GM12891 (cell line): Measurements from ENCODE around the gene SIGLEC1.

ENCODE experiments used
- DNase-seq: peaks from one replicate; pipeline ENCODE4 v3.0.0; 2011; ENCODE audit warnings: low spot score; ENCODE audit not compliant: insufficient read length
- FAIRE-seq: peaks from 2 replicates; lab custom pipeline; 2011; peaks lifted over from hg19 to GRCh38; lab: Jason Lieb, UNC
- PAX5 ChIP-seq: IDR thresholded peaks from 2 replicates; pipeline ENCODE4 v1.6.1; 2011; ENCODE audit warnings: low read length, moderate library complexity, mild to moderate bottlenecking; ENCODE audit not compliant: insufficient read depth, severe bottlenecking
- POLR2A ChIP-seq: IDR thresholded peaks from 2 replicates; pipeline ENCODE4 v1.6.1; 2011; ENCODE audit warnings: low read depth, low read length, control low read depth
- POLR2AphosphoS5 ChIP-seq: IDR thresholded peaks from 2 replicates; pipeline ENCODE4 v1.6.1; 2011; ENCODE audit warnings: low read depth, low read length, control low read depth
- POU2F2 ChIP-seq: IDR thresholded peaks from 2 replicates; pipeline ENCODE4 v1.6.1; 2011; ENCODE audit warnings: low read depth, mild to moderate bottlenecking, control low read depth, low read length, moderate library complexity
- SPI1 ChIP-seq: IDR thresholded peaks from 2 replicates; pipeline ENCODE4 v1.6.1; 2011; ENCODE audit warnings: low read depth, low read length, control low read depth
- TAF1 ChIP-seq: IDR thresholded peaks from 2 replicates; pipeline ENCODE4 v1.6.1; 2011; ENCODE audit warnings: low read depth, low read length, control low read depth

Gene SIGLEC1

DNA sequence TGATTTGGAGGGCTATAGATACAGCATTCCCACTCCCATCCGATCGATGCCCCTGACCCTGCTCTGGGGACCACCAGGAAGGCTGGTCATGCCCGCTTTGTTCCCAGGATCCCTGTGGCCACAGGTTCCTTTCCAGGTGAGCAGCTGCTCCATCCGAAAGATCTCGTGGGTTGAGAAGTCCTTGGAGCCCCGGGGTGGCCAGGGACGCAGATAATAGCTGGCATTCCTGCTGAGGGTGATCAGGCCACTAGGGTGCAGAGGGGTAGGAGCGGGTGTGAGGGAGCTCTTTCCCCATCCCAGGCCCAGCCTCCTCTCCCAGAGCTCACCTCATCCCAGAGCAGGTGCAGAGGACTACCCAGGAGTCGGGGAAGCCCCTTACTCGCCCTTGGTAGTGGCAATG is 38.0 kb downstream of the SIGLEC1 start:
- no peak for FAIRE-seq
- DNase-seq = no peak
- TF ChIP-seq POU2F2 = no peak
- TF ChIP-seq POLR2AphosphoS5 = no peak
- no peak for TF ChIP-seq POLR2A
- no peak for TF ChIP-seq TAF1
- TF ChIP-seq PAX5 = no peak
- TF ChIP-seq SPI1 = no peak

DNA sequence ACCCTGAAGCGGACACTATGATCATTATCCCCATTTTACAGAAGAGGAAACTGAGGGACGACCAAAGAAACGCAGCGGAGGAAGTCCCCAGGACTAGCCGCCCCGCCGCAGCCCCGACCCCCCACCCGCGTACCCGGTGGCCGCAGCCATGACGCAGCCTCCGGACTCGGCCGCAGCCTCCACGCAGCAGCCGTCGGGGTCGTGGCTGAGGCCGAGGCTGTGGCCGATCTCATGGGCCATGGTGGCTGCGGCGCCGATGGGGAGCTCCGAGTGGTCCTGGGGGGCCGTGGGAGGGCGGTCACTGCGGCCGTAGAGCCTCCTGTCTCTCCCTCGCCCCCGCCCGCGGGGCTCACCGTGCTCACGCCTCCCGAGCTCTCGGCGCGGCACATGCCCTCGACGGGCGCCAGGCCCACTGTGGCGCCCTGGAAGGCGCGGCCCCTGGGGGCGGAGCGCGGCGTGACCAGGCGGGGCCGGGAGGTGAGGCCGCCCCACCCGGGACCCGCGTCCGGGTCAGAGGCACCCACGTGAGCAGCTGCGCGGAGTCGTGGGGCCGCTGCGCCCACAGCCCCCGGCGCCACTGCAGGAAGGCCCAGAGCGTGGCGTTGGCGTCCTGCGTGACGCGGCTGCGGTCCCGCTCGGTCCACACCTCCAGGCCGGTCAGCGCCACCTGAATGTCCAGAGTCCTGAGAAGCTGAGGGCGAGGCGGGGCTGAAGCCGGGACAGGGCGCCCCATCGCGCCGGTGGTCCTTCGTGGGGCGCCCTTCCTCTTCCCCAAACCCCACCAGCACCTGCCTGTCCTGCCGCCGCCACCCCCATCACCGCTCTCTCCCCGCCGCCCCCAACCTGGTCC is 39.0 kb downstream of the SIGLEC1 start:
- FAIRE-seq (no peak), DNase-seq (no peak)
- TF ChIP-seq POU2F2 = no peak
- TF ChIP-seq SPI1 = no peak
- no peak for TF ChIP-seq TAF1
- no peak for TF ChIP-seq PAX5
- no peak for TF ChIP-seq POLR2A
- no peak for TF ChIP-seq POLR2AphosphoS5

DNA sequence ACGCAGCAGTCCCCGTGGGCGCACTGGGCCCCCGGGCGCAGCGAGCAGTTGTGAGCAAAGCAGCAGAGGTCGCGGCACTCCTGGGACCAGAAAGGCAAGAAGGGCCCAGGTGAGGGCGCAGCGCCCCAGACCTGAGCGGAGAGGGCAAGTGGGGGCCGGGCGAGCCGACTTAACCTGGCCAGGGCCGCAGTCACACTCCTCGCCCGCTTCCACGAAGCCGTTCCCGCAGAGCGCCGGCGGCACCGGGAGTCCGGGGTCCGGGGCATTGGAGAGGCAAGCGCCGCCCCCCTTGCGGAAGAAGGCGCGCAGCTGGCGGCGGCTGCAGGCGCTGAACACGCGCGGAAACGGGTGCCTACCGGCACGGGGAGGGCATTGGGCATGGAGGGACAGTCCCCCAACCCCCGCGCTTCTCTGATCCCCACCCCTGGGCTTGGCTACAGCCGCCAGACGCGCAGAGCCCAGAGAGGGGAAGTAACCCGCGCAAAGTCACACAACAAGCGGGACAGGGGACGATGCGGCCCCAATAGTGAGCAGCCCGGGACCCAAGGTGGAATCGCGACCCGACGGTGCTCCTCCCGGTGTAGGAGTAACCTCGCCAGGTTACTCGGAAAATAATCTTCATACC is 39.7 kb downstream of the SIGLEC1 start:
- DNase-seq = no peak
- no peak for FAIRE-seq
- no peak for TF ChIP-seq TAF1
- no peak for TF ChIP-seq POU2F2

DNA sequence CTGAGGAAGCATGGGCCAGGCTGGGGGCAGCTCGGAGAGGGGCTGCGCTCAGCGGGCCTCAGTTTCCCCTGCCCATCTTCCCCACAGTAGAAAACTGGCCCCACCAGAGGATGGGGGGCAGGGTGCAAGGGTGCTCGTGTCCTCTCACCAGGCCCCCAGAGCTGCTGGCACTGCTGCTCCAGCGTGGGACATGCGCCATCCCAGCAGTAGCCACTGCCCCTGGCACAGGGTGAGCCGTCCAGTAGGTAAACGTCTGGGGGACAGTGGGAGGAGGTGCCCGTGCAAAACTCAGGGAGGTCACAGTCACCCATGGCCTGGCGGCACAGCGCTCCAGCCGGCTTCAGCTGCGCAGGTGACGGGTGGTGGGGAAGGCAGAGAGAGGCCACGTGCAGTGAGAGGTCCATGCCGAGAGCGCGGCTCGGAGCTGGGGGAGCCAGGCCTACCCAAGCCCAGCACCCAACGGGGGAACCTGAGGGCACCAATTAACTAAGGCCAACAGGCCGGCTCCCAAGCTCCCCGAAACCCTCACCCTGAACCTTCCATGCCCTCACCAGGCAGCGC is 40.3 kb downstream of the SIGLEC1 start:
- DNase-seq = no peak
- TF ChIP-seq PAX5 = no peak
- TF ChIP-seq TAF1 = no peak
- no peak for TF ChIP-seq POU2F2
- TF ChIP-seq POLR2AphosphoS5 = no peak
- TF ChIP-seq SPI1 = no peak
- TF ChIP-seq POLR2A = no peak
- no peak for FAIRE-seq

DNA sequence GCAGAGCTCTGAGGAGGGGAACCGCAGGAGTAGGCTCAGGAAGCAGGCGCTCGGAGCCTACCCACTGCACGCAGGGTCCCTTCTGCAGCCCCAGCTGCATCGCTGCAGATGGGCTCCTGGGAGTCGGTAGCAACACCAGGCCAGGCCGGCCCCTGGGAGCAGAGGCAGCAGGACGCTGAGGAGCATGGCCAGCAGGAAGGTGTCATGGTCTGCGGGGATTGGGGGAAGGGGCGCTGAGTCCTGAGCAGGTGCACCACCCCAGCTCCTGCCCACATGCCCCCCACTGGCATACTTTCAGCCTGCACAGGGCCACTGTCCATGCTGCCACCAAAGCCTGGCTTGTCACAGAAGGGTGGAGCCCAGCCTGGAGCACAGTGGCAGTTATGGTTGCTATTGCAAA is 41.5 kb downstream of the SIGLEC1 start:
- DNase-seq = no peak
- no peak for FAIRE-seq
- no peak for TF ChIP-seq POU2F2
- TF ChIP-seq PAX5 = no peak
- TF ChIP-seq TAF1 = no peak
- no peak for TF ChIP-seq POLR2AphosphoS5
- no peak for TF ChIP-seq SPI1
- no peak for TF ChIP-seq POLR2A

DNA sequence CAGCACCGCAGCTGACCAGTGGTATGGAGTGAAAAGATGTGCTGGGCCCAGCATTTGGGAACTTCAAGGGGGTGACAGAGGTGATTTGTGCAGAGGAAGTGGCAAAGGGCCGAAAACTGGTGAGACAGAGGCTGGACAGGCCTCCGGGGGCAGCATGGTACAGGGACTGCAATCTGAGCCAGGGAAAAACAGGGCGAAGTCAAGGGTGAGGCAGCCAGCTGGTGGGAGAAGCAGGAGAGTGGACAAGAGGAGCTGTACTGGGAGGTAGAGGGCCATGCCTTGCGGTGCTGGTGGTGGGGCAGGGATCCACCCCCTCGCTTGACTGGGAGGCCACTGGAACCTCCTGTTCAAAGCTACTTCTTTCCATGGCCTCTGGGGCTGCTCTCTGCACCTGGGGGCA is 41.9 kb downstream of the SIGLEC1 start:
- no peak for DNase-seq
- TF ChIP-seq SPI1 = no peak
- no peak for TF ChIP-seq TAF1
- TF ChIP-seq POU2F2 = no peak
- TF ChIP-seq POLR2A = no peak
- no peak for TF ChIP-seq PAX5
- TF ChIP-seq POLR2AphosphoS5 = no peak
- FAIRE-seq = no peak

DNA sequence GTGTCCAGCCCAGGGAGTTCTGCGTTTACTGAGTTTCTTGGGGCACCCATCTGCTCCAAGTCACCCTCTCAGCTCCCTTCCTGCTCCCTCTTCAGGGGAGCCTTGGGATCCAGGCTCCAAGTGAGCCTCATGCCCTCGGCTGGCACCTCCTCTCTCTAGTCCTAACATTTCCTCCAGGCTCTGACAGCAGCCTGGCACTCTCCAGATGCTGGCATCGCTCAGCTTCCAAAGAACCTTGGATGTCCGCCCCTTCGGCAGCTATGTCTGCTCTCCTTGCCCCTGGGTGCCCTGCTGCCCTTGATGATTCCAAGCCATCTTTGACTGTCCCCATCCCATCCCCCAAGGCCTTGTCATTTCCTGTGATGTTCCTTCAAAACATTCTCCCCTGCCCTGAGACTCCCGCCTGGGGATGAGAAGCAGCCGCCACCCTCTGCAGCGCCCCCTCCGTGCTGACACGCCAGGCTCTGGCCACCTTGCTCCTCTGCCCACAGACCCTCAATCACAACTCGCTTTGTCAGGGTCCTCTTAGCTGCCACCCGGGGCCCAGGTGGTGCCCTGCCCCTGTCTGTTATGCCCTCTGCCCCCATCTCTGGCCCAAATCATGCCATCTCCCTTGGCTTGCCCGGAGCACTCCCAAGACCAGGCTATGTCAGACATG is 42.6 kb downstream of the SIGLEC1 start:
- no peak for DNase-seq
- FAIRE-seq = no peak
- TF ChIP-seq TAF1 (no peak), SPI1 (no peak), POLR2AphosphoS5 (no peak), POLR2A (no peak), PAX5 (no peak), POU2F2 (no peak)

DNA sequence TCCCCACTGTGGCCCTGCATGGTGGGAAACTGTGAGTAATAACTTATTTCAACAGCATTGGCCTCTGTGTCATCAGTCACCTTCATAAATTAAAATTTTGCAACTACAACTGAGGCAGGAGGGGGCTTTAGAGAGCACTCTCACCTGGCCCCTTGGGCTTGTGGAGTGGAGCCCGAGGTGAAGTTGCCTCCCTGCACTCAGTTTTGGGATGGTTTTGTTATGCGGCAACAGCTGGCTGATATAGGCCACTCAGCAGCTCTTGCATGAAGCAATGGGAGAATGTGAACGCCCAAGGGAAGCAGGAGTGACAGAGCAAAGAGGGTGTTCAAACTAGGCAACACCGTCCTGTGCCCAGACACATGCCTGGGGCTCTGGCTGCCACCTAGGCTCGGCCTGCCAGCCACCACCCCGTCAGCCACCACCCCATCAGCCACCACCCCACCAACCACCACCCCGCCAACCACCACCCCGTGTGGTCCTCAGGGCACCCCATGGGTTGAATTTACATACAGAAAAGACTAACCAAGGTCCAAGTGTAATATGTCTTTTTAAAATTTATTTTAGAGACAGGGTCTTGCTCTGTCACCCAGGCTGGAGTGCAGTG is 44.9 kb downstream of the SIGLEC1 start:
- FAIRE-seq (no peak), DNase-seq (no peak)
- TF ChIP-seq PAX5 (no peak), TAF1 (no peak), POLR2A (no peak), SPI1 (no peak), POLR2AphosphoS5 (no peak), POU2F2 (no peak)
